HAP-1 (cell line): ENCODE measurements around the gene CTIF.

Source experiments
- DNase-seq, 2 experiments: peaks; one replicate each; pipeline ENCODE4 v3.0.0-alpha.2; 2016 to 2020; ENCODE audit warnings: low spot score in 2 of 2
- H3K27me3 ChIP-seq: fragments of 250-450 bp; sonication (Bioruptor Pico); 2 replicates; pipeline ENCODE4 v1.5.1; 2020; ENCODE audit warnings: low read depth, mild to moderate bottlenecking, moderate library complexity
- H3K36me3 ChIP-seq: fragments of 250-450 bp; sonication (Bioruptor Pico); replicated peaks from 2 replicates; pipeline ENCODE4 v1.5.1; 2020; ENCODE audit warnings: mild to moderate bottlenecking
- H3K4me1 ChIP-seq: fragments of 250-450 bp; sonication (Bioruptor Pico); 2 replicates; pipeline ENCODE4 v1.5.1; 2020; ENCODE audit warnings: mild to moderate bottlenecking
- H3K4me3 ChIP-seq: fragments of 250-450 bp; sonication (Bioruptor Pico); 2 replicates; pipeline ENCODE4 v1.5.1; 2020; ENCODE audit warnings: mild to moderate bottlenecking, moderate library complexity
- H3K9me3 ChIP-seq: fragments of 250-450 bp; sonication (Bioruptor Pico); 2 replicates; pipeline ENCODE4 v1.5.1; 2020; ENCODE audit warnings: mild to moderate bottlenecking, moderate library complexity
- in situ Hi-C: fragments of 300-500 bp; cut with MboI; formaldehyde crosslinking; loops from 3 replicates; pipeline ENCODE4 v1.14.3; 2020; ENCODE audit warnings: low sequenced_read_pairs, inconsistent platforms, mixed read lengths

CTIF gene

GRCh38 chr18:48676346-48676745, 137.5 kb downstream of the CTIF start:
- H3K27me3 ChIP-seq, result no peaks in the 10 kb centered on the region
- no peak overlapping the region for H3K4me3 ChIP-seq
- H3K9me3 ChIP-seq, result no peaks in the 10 kb centered on the region
- peaks cover 3% of the 10 kb centered on the region; the same call in 1 of the 2 replicates for H3K4me1 ChIP-seq
- in situ Hi-C loops, result loop anchor here (10.0 kb wide), 2 partner anchors 558 to 758 kb away; no protein-coding TSS in a partner anchor
- H3K36me3 ChIP-seq, result peaks cover 3% of the 10 kb centered on the region; the same call in 1 of the 2 replicates
- no peak for DNase-seq

GRCh38 chr18:48676756-48677368, 138.0 kb downstream of the CTIF start:
- Histone ChIP-seq H3K9me3 (no peaks in the 10 kb centered on the region), H3K36me3 (no peaks in the 10 kb centered on the region), H3K4me1 (peaks cover 3% of the 10 kb centered on the region; the same call in 1 of the 2 replicates), H3K27me3 (no peaks in the 10 kb centered on the region), H3K4me3 (no peak overlapping the region)
- in situ Hi-C loops, result loop anchor here (10.0 kb wide), 2 partner anchors 558 to 758 kb away; no protein-coding TSS in a partner anchor
- DNase-seq, result peak; percentile 50 to 88

- Histone ChIP-seq H3K4me3 (no peak overlapping the region), H3K27me3 (no peaks in the 10 kb centered on the region), H3K9me3 (no peaks in the 10 kb centered on the region), H3K4me1 (peaks cover 3% of the 10 kb centered on the region; the same call in 1 of the 2 replicates), H3K36me3 (no peaks in the 10 kb centered on the region)
- DNase-seq, result no peak
- in situ Hi-C loops, result loop anchor here (10.0 kb wide), 2 partner anchors 556 to 756 kb away; no protein-coding TSS in a partner anchor
Measured at GRCh38 chr18:48678237-48679115, 139.6 kb downstream of the CTIF start.

- Histone ChIP-seq H3K36me3 (no peaks in the 10 kb centered on the region), H3K27me3 (no peaks in the 10 kb centered on the region), H3K9me3 (no peaks in the 10 kb centered on the region), H3K4me3 (no peak overlapping the region), H3K4me1 (peaks cover 3% of the 10 kb centered on the region; the same call in 1 of the 2 replicates)
- no peak for DNase-seq
- in situ Hi-C loops, result loop anchor here (10.0 kb wide), 2 partner anchors 556 to 756 kb away; no protein-coding TSS in a partner anchor
Measured at GRCh38 chr18:48679236-48679635, 140.4 kb downstream of the CTIF start.

GRCh38 chr18:48680339-48681250, 141.8 kb downstream of the CTIF start:
- Histone ChIP-seq H3K4me1 (peaks cover under 1% of the 10 kb centered on the region; the same call in 1 of the 2 replicates), H3K9me3 (no peaks in the 10 kb centered on the region), H3K27me3 (no peaks in the 10 kb centered on the region), H3K36me3 (no peaks in the 10 kb centered on the region), H3K4me3 (no peak overlapping the region)
- in situ Hi-C loops, result no loop called here
- no peak for DNase-seq

- H3K4me1 ChIP-seq, result no peaks in the 10 kb centered on the region
- no peak overlapping the region for H3K4me3 ChIP-seq
- H3K36me3 ChIP-seq, result no peaks in the 10 kb centered on the region
- in situ Hi-C loops, result no loop called here
- no peak for DNase-seq
- H3K27me3 ChIP-seq, result no peaks in the 10 kb centered on the region
- H3K9me3 ChIP-seq, result no peaks in the 10 kb centered on the region
Measured at GRCh38 chr18:48682768-48683167, 143.9 kb downstream of the CTIF start.

GRCh38 chr18:48683197-48683596, 144.4 kb downstream of the CTIF start:
- Histone ChIP-seq H3K4me3 (no peak overlapping the region), H3K36me3 (no peaks in the 10 kb centered on the region), H3K27me3 (no peaks in the 10 kb centered on the region), H3K9me3 (no peaks in the 10 kb centered on the region), H3K4me1 (no peaks in the 10 kb centered on the region)
- DNase-seq, result no peak
- in situ Hi-C loops, result no loop called here

- in situ Hi-C loops, result no loop called here
- Histone ChIP-seq H3K36me3 (no peaks in the 10 kb centered on the region), H3K27me3 (no peaks in the 10 kb centered on the region), H3K9me3 (no peaks in the 10 kb centered on the region), H3K4me3 (no peak overlapping the region), H3K4me1 (no peaks in the 10 kb centered on the region)
- DNase-seq, result no peak
Measured at GRCh38 chr18:48683661-48684060, 144.8 kb downstream of the CTIF start.

- H3K9me3 ChIP-seq, result no peaks in the 10 kb centered on the region
- DNase-seq, result peak in 1 of 2 experiments; percentile 22
- H3K36me3 ChIP-seq, result no peaks in the 10 kb centered on the region
- no peaks in the 10 kb centered on the region for H3K27me3 ChIP-seq
- no peak overlapping the region for H3K4me3 ChIP-seq
- in situ Hi-C loops, result no loop called here
- no peaks in the 10 kb centered on the region for H3K4me1 ChIP-seq
Measured at GRCh38 chr18:48687346-48688042, 148.7 kb downstream of the CTIF start.

GRCh38 chr18:48688961-48689360, 150.1 kb downstream of the CTIF start:
- DNase-seq, result no peak
- in situ Hi-C loops, result no loop called here
- no peak overlapping the region for H3K4me3 ChIP-seq
- no peaks in the 10 kb centered on the region for H3K4me1 ChIP-seq
- no peaks in the 10 kb centered on the region for H3K27me3 ChIP-seq
- H3K9me3 ChIP-seq, result no peaks in the 10 kb centered on the region
- no peaks in the 10 kb centered on the region for H3K36me3 ChIP-seq

- in situ Hi-C loops, result no loop called here
- Histone ChIP-seq H3K9me3 (no peaks in the 10 kb centered on the region), H3K36me3 (no peaks in the 10 kb centered on the region), H3K27me3 (no peaks in the 10 kb centered on the region), H3K4me1 (no peaks in the 10 kb centered on the region), H3K4me3 (no peak overlapping the region)
- DNase-seq, result no peak
Measured at GRCh38 chr18:48689548-48689947, 150.7 kb downstream of the CTIF start.

- Histone ChIP-seq H3K4me3 (no peak overlapping the region), H3K9me3 (no peaks in the 10 kb centered on the region), H3K36me3 (no peaks in the 10 kb centered on the region), H3K27me3 (no peaks in the 10 kb centered on the region), H3K4me1 (no peaks in the 10 kb centered on the region)
- in situ Hi-C loops, result no loop called here
- DNase-seq, result no peak
Measured at GRCh38 chr18:48690494-48690893, 151.7 kb downstream of the CTIF start.

- DNase-seq, result no peak
- Histone ChIP-seq H3K9me3 (no peaks in the 10 kb centered on the region), H3K36me3 (no peaks in the 10 kb centered on the region), H3K4me3 (no peak overlapping the region), H3K4me1 (no peaks in the 10 kb centered on the region), H3K27me3 (no peaks in the 10 kb centered on the region)
- in situ Hi-C loops, result no loop called here
Measured at GRCh38 chr18:48693006-48693405, 154.2 kb downstream of the CTIF start.
